Endothelial cell of hepatic sinusoid (primary cell): ENCODE results near the gene CMPK1.

Source experiments
- in situ Hi-C: cut with HindIII; loops from 2 replicates; pipeline ENCODE4 v1.10.0; 2017; ENCODE audit warnings: low sequenced_read_pairs

CMPK1 gene

GRCh38 chr1:47418122-47418521 lies 84.5 kb downstream of the CMPK1 start:
- in situ Hi-C loops, result no loop called here

GRCh38 chr1:47418681-47419325 lies 85.2 kb downstream of the CMPK1 start:
- in situ Hi-C loops, result no loop called here

- in situ Hi-C loops, result no loop called here
Observed at GRCh38 chr1:47420547-47420946, 87.0 kb downstream of the CMPK1 start.

- in situ Hi-C loops, result no loop called here
Observed at GRCh38 chr1:47423872-47424271, 90.3 kb downstream of the CMPK1 start.

- in situ Hi-C loops, result no loop called here
Observed at GRCh38 chr1:47424336-47424982, 90.9 kb downstream of the CMPK1 start.
